Ovary (tissue), 3 donors: ENCODE measurements around the gene TRIM42.

ENCODE experiments used
- CTCF ChIP-seq, 3 donors: fragments of 450-650 bp in 2 of 3; fragments of 200-600 bp in 1 of 3; IDR thresholded peaks; one replicate each; pipeline versions ENCODE4 v1.5.1 to v1.8.0; 2016 to 2022; ENCODE audit warnings: antibody characterized with exemption in 3 of 3, mild to moderate bottlenecking in 1 of 3
- EP300 ChIP-seq: sonication (generic); formaldehyde crosslinking; IDR thresholded peaks from one replicate; pipeline ENCODE4 v1.6.1; 2017; ENCODE audit warnings: antibody characterized with exemption
- POLR2A ChIP-seq: fragments of 450-650 bp; IDR thresholded peaks from one replicate; pipeline ENCODE4 v1.6.1; 2017; ENCODE audit warnings: antibody characterized with exemption, mild to moderate bottlenecking, moderate library complexity
- donor health status: DM: no; HTN: no; CAD: no.

- TF ChIP-seq EP300, result no peak
- TF ChIP-seq POLR2A, result no peak
- TF ChIP-seq CTCF (IDR thresholded peaks at IDR 0.05), result no peak
Observed at GRCh38 chr3:140709751-140710150, 31.9 kb downstream of the TRIM42 start.
